Measurements from ENCODE around the gene CACNA1D.

- no peak for TF ChIP-seq POLR2A (IDR thresholded peaks at IDR 0.05)
- TF ChIP-seq CTCF (IDR thresholded peaks at IDR 0.05) = no peak
These were observed 232.2 kb downstream of the CACNA1D start for GRCh38 chr3:53726643-53727042.

All from body of pancreas (tissue), 4 donors.